A549 (cell line): ENCODE data around the gene DENND5A.

Source experiments
- BCL3 ChIP-seq: fragments of >200 bp; sonication (Bioruptor Twin); formaldehyde crosslinking; IDR thresholded peaks from 3 replicates; pipeline ENCODE4 v1.6.1; 2016
- CTCF ChIP-seq: fragments of >200 bp; sonication (Bioruptor Twin); formaldehyde crosslinking; IDR thresholded peaks from 3 replicates; pipeline ENCODE4 v1.5.1; 2016
- KDM5A ChIP-seq: fragments of 200-600 bp; sonication (generic); IDR thresholded peaks from 2 replicates; pipeline ENCODE4 v1.6.1; 2016; ENCODE audit warnings: antibody characterized with exemption, mild to moderate bottlenecking
- POLR2A ChIP-seq: IDR thresholded peaks from 2 replicates; pipeline ENCODE4 v1.6.1; 2012; ENCODE audit warnings: mild to moderate bottlenecking, low read length
- RCOR1 ChIP-seq: fragments of 150-350 bp; IDR thresholded peaks from 2 replicates; pipeline ENCODE4 v1.6.1; 2014; ENCODE audit warnings: antibody characterized with exemption, low read length, low read depth
- REST ChIP-seq: fragments of 200-600 bp; sonication (generic); IDR thresholded peaks from 2 replicates; pipeline ENCODE4 v1.6.1; 2016; ENCODE audit warnings: antibody characterized with exemption, mild to moderate bottlenecking, moderate library complexity
- SMC3 ChIP-seq: fragments of >200 bp; sonication (Bioruptor Twin); formaldehyde crosslinking; IDR thresholded peaks from 3 replicates; pipeline ENCODE4 v1.6.1; 2018; ENCODE audit warnings: inconsistent platforms
- ZSCAN20 ChIP-seq: fragments of 250-450 bp; sonication (Bioruptor Pico); IDR thresholded peaks from 2 replicates; pipeline ENCODE4 v1.8.0; 2022; ENCODE audit warnings: mild to moderate bottlenecking, moderate library complexity

- no peak for TF ChIP-seq SMC3
- TF ChIP-seq CTCF, result no peak
- no peak for TF ChIP-seq RCOR1
- no peak for TF ChIP-seq REST
- no peak for TF ChIP-seq POLR2A
- TF ChIP-seq ZSCAN20 (CRISPR knock-in tag), result no peak
- TF ChIP-seq BCL3, result no peak
- TF ChIP-seq KDM5A, result no peak
Measured at GRCh38 chr11:9130297-9130696, 134.9 kb downstream of the DENND5A start.
